ENCODE results near the gene GAS2.

GAS2 gene

GRCh38 chr11:22728600-22729389, 62.4 kb downstream of the GAS2 start:
- no peak for DNase-seq (ENCODE audit: low read depth, low spot score)

DNA sequence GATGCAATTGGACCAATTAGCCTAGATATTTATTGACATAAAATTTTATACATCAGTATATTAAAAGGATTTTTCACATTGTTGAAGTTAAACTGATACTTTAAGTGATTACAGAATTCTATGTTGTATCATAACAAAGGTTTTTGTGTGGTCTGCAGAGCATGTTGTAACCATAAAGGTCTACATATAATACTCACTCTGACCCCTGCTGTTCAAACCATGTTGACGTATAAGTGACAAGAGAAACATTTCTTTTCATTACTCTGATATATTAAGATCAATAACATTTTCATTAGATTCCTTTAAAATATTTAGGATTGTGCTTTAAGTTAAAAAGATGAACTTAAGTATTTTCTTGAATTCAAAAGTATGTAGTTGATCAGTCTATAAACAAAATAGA, 63.9 kb downstream of the GAS2 start:
- no peak for DNase-seq (ENCODE audit: low read depth, low spot score)

- no peak for DNase-seq (ENCODE audit: low read depth, low spot score)
Measured at GRCh38 chr11:22732588-22732987, 66.2 kb downstream of the GAS2 start.

DNA sequence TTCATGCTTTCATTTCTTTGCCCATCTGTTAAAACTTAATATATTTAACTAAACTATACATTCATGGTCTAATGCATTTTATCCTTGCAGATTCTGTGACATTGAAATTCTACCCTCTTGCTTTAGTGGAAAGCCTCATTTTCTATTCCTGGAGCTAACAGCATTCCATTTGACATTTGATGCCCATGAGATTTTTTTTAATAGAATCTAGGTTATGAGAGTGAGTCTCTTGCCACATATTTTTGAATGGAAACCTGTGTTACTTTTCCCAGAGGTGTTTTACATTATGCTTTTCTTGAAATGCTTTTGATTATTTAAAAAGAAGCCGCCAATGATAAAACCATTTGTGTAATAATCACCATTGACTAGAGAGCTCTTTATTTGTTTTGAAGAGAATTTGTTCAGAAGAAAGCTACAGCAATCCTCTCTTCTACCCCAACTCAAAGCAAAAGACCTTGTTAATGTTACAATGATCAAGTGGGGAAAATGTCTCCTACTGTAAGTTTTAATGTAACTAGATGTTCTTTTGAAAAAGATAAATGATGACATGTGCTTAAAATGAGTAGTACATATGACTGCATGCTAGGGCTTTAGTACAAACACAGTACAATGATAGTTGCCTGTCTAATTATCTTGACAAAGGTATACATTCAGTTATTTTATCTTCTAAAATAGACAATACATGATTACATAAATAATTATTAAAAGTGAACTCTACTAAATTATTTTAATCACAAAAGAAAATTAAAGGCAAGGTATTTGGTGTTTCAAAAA, 67.3 kb downstream of the GAS2 start:
- DNase-seq (ENCODE audit: low read depth, low spot score), result no peak

DNA sequence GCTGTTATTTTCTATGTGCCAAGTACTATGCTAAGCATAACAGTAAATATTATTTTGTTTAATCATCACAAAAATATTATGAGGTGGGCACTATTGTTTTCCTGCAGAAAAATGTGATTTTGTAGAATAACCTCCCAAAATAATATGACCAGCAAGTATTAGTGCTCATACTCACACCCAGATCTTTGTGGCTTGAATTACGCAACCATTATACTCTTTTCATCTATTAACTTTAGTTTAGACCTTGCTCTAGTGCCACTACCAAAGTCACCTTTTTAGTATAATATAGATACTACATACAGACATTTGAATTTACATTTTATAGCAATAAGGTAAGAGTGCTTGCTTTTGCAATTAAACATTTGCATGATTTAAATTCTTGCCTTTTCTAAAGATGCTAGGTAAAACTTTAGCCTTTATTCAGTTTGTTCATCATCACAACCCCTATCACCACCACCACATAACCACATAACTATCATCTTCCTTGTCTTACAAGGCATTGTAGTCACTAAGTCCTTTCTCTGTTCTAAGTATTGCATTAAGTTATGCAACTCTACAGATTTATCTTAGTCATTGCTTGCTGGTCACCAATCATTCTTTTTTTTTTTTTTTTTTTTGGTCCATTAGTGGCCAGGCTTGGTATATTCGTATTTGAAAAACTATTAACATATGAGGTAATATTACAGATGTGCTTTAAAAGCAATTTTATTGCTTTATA, 68.4 kb downstream of the GAS2 start:
- DNase-seq (ENCODE audit: low read depth, low spot score), result no peak

GRCh38 chr11:22742157-22742613, 75.8 kb downstream of the GAS2 start:
- DNase-seq (ENCODE audit: low read depth, low spot score), result no peak

GRCh38 chr11:22749536-22749935, 83.1 kb downstream of the GAS2 start:
- DNase-seq (ENCODE audit: low read depth, low spot score), result no peak

GRCh38 chr11:22752908-22753310, 86.5 kb downstream of the GAS2 start:
- DNase-seq (ENCODE audit: low read depth, low spot score), result no peak

GRCh38 chr11:22753416-22753815, 87.0 kb downstream of the GAS2 start:
- DNase-seq (ENCODE audit: low read depth, low spot score), result no peak

GRCh38 chr11:22761066-22761465, 94.7 kb downstream of the GAS2 start:
- no peak for DNase-seq (ENCODE audit: low read depth, low spot score)

- DNase-seq (ENCODE audit: low read depth, low spot score), result no peak
Measured at GRCh38 chr11:22763166-22763565, 96.8 kb downstream of the GAS2 start.

DNA sequence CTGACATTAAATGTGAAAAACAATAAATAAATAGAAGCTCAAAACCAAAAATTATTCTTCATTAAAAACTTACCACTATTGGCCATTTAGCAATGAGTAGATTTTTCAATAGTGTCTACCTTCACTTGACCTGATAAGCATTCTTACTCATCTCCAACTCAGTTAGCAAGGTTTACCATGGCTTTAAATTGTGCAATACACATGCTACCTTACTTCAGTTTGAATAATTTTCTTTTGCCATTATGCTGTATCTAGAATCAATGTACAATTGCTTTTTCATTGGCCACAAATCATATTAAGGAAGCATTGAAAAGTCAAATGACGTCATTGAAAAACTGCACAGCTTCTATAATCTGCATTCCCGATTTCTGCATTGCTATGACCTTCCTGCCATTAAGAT, 98.3 kb downstream of the GAS2 start:
- DNase-seq (ENCODE audit: low read depth, low spot score), result no peak

- no peak for DNase-seq (ENCODE audit: low read depth, low spot score)
Measured at GRCh38 chr11:22768281-22768680, 101.9 kb downstream of the GAS2 start.

DNA sequence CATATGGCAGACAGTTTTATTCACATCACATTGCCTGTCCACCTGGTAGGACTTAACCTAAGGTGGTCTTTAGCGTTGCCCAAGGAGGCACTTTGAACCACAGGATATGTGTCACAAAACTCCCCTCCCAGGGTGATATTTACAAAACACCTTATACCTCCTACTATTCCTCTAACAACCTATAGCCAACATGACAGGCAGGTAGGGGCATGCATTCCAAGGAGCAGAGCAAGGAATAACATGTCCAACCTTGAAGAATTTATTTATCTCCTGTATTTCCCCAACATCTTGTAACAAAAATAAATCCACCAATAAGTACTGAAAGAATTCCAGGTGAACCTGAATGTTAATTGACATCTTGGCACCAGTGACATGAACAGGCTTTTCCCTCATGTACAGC, 102.7 kb downstream of the GAS2 start:
- no peak for DNase-seq (ENCODE audit: low read depth, low spot score)

DNA sequence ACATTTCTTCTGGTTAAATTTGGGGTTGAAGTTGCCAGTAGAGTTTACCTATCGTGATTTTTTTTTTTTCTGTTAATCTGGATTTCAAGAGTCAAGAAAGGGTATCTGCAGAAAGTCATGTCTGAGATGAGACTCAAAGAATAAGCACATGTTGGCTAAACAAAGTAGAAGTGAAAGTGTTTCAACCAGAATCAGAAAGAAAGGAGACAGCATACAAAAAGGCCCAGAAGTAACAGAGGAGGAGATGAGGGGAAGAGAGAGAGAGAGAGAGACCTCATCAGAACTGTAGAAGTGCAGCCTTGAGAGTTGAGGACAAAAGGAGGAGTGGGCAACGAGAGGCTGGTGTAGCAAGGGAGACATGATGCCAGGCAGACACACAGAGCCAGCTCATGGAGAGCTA, 108.3 kb downstream of the GAS2 start:
- no peak for DNase-seq (ENCODE audit: low read depth, low spot score)

- no peak for DNase-seq (ENCODE audit: low read depth, low spot score)
Measured at GRCh38 chr11:22775248-22775647, 108.8 kb downstream of the GAS2 start.

DNA sequence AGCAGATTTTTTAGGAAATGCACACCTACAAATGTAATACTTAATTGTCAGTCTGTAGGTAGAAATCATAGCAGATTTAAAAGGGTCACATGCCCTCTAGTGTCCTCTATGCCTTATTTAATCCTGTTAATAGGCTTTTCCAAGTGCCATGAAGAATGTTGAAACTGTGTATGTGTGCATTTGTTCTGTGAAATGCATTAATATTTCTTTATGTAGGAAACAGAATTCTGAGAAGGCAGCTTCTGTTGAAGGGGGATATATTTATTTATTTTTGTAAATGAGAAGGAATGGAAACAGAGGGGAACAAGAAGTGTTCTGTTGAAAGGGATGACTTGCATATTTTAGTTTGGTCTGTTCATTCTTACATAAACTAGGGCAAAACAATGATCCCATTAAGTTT, 112.2 kb downstream of the GAS2 start:
- DNase-seq (ENCODE audit: low read depth, low spot score), result no peak

GRCh38 chr11:22779850-22780249, 113.4 kb downstream of the GAS2 start:
- DNase-seq (ENCODE audit: low read depth, low spot score), result no peak

GRCh38 chr11:22780952-22781593, 114.7 kb downstream of the GAS2 start:
- DNase-seq (ENCODE audit: low read depth, low spot score), result no peak

- DNase-seq (ENCODE audit: low read depth, low spot score), result no peak
Measured at GRCh38 chr11:22785251-22785650, 118.8 kb downstream of the GAS2 start.

- DNase-seq (ENCODE audit: low read depth, low spot score), result no peak
Measured at GRCh38 chr11:22786475-22786874, 120.1 kb downstream of the GAS2 start.

DNA sequence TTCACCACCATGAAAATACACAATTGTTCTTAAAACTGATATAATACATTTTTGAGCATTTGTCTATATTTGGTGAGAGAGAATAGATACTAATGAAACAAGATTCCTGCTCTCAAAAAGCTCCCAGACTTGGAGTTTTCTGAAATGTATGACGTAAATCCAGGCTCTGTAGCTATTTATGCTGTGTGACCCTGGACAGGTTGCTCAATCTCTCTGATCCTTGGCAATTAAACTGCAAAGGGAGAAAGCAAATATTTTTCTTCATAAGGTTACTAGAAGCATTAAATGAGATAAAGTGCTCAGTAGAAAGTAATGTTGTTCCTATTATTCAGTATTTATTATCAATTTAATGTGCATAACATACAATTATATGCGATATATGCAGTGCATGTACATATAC, 120.6 kb downstream of the GAS2 start:
- no peak for DNase-seq (ENCODE audit: low read depth, low spot score)

Measured in iPS DF 19.7 (cell line).